Loucy (cell line): Measurements from ENCODE around the gene SYT9.

Experiments used
- H2AFZ ChIP-seq: fragments of 200-600 bp; sonication (generic); 2 replicates; pipeline ENCODE4 v1.6.0; 2016; ENCODE audit warnings: antibody characterized with exemption, mild to moderate bottlenecking, low read length, moderate library complexity
- H3F3A ChIP-seq: fragments of 200-600 bp; 2 replicates; pipeline ENCODE4 v1.6.0; 2016; ENCODE audit warnings: antibody characterized with exemption, low read depth, mild to moderate bottlenecking
- H3K27me3 ChIP-seq: fragments of 200-600 bp; sonication (generic); 2 replicates; pipeline ENCODE4 v1.6.1; 2014; ENCODE audit warnings: low read length, mild to moderate bottlenecking; ENCODE audit not compliant: insufficient read depth, poor library complexity, severe bottlenecking
- H3K36me3 ChIP-seq: fragments of 200-600 bp; sonication (generic); 2 replicates; pipeline ENCODE4 v1.6.1; 2016; ENCODE audit warnings: low read length; ENCODE audit not compliant: insufficient read depth
- H3K4me1 ChIP-seq: fragments of 200-600 bp; sonication (generic); 2 replicates; pipeline ENCODE4 v1.5.1; 2014; ENCODE audit warnings: low read length, mild to moderate bottlenecking; ENCODE audit not compliant: insufficient read depth, poor library complexity, severe bottlenecking
- H3K4me2 ChIP-seq: fragments of 200-600 bp; sonication (generic); 2 replicates; pipeline ENCODE4 v1.6.0; 2014; ENCODE audit warnings: antibody characterized with exemption, low read length, low read depth, mild to moderate bottlenecking; ENCODE audit not compliant: poor library complexity, severe bottlenecking
- H3K4me3 ChIP-seq: fragments of 200-600 bp; sonication (generic); 2 replicates; pipeline ENCODE4 v1.5.1; 2014; ENCODE audit warnings: low read length, mild to moderate bottlenecking, mixed read lengths; ENCODE audit not compliant: poor library complexity, severe bottlenecking
- H3K79me2 ChIP-seq: fragments of 200-600 bp; sonication (generic); 2 replicates; pipeline ENCODE4 v1.6.1; 2014; ENCODE audit warnings: low read length; ENCODE audit not compliant: insufficient read depth
- H3K9ac ChIP-seq: fragments of 200-600 bp; sonication (generic); 2 replicates; pipeline ENCODE4 v1.6.0; 2014; ENCODE audit warnings: mild to moderate bottlenecking, low read depth, low read length, moderate library complexity; ENCODE audit not compliant: poor library complexity, severe bottlenecking
- H3K9me2 ChIP-seq: fragments of 200-600 bp; sonication (generic); replicated peaks from 2 replicates; pipeline ENCODE4 v1.6.1; 2016; ENCODE audit warnings: low read depth, low read length, mixed read lengths
- H3K9me3 ChIP-seq: fragments of 200-600 bp; sonication (generic); 2 replicates; pipeline ENCODE4 v1.6.1; 2014; ENCODE audit warnings: mild to moderate bottlenecking, antibody characterized with exemption, low read length, low read depth; ENCODE audit not compliant: insufficient read depth
- H4K20me1 ChIP-seq: fragments of 200-600 bp; sonication (generic); 2 replicates; pipeline ENCODE4 v1.6.0; 2014; ENCODE audit warnings: antibody characterized with exemption, low read length, mild to moderate bottlenecking; ENCODE audit not compliant: insufficient read depth, poor library complexity, severe bottlenecking
- CTCF ChIP-seq: fragments of 200-600 bp; sonication (generic); conservative IDR thresholded peaks from 2 replicates; pipeline ENCODE4 v1.5.1; 2014; ENCODE audit warnings: mild to moderate bottlenecking, antibody characterized with exemption, low read length
- EZH2phosphoT487 ChIP-seq: fragments of 200-600 bp; IDR thresholded peaks from 2 replicates; pipeline ENCODE4 v1.6.1; 2018; ENCODE audit warnings: antibody characterized with exemption, mild to moderate bottlenecking, moderate library complexity, borderline replicate concordance

The SYT9 gene

GRCh38 chr11:7279676-7280075, 28.0 kb downstream of the SYT9 start:
- Histone ChIP-seq H2AFZ (no peak overlapping the region), H3K9me2 (no peaks in the 10 kb centered on the region), H3K36me3 (no peaks in the 10 kb centered on the region), H3K4me2 (no peak overlapping the region), H4K20me1 (no peaks in the 10 kb centered on the region), H3K79me2 (no peaks in the 10 kb centered on the region), H3K4me3 (no peak overlapping the region), H3K27me3 (no peaks in the 10 kb centered on the region), H3K9ac (no peak overlapping the region), H3F3A (no peaks in the 10 kb centered on the region), H3K9me3 (no peaks in the 10 kb centered on the region), H3K4me1 (no peaks in the 10 kb centered on the region)
- TF ChIP-seq EZH2phosphoT487 (no peak), CTCF (no peak)

GRCh38 chr11:7281079-7281478, 29.4 kb downstream of the SYT9 start:
- Histone ChIP-seq H3K36me3 (no peaks in the 10 kb centered on the region), H3K9me3 (no peaks in the 10 kb centered on the region), H3K4me3 (no peak overlapping the region), H3F3A (no peaks in the 10 kb centered on the region), H2AFZ (no peak overlapping the region), H3K4me2 (no peak overlapping the region), H3K79me2 (no peaks in the 10 kb centered on the region), H3K9me2 (no peaks in the 10 kb centered on the region), H4K20me1 (no peaks in the 10 kb centered on the region), H3K9ac (no peak overlapping the region), H3K27me3 (no peaks in the 10 kb centered on the region), H3K4me1 (no peaks in the 10 kb centered on the region)
- TF ChIP-seq EZH2phosphoT487 (no peak), CTCF (no peak)

- H3K4me1 ChIP-seq, result no peaks in the 10 kb centered on the region
- TF ChIP-seq CTCF (no peak), EZH2phosphoT487 (no peak)
- no peak overlapping the region for H3K9ac ChIP-seq
- no peak overlapping the region for H2AFZ ChIP-seq
- H3F3A ChIP-seq, result no peaks in the 10 kb centered on the region
- no peak overlapping the region for H3K4me2 ChIP-seq
- H3K36me3 ChIP-seq, result no peaks in the 10 kb centered on the region
- H3K4me3 ChIP-seq, result no peak overlapping the region
- no peaks in the 10 kb centered on the region for H3K27me3 ChIP-seq
- H3K79me2 ChIP-seq, result no peaks in the 10 kb centered on the region
- H3K9me3 ChIP-seq, result no peaks in the 10 kb centered on the region
- no peaks in the 10 kb centered on the region for H3K9me2 ChIP-seq
- H4K20me1 ChIP-seq, result no peaks in the 10 kb centered on the region
Measured at GRCh38 chr11:7281809-7282208, 30.1 kb downstream of the SYT9 start.
